GM12878 (cell line): ENCODE measurements around the gene HOOK1. TPM values are rescaled to one million over a fixed set of nuclear protein-coding genes. Genes with fewer than 3 reads are reported as not detected.
"Not testable (repeated sequence)": the region's sequence is repeated elsewhere in the genome, so short reads cannot be mapped to it uniquely, and the experiment has no call there.

Source experiments
- ATAC-seq: fragments of 200-7000 bp; cut with Tn5 transposase; 3 replicates; pipeline ENCODE4 v1.9.1; 2020; ENCODE audit warnings: mild to moderate bottlenecking, moderate library complexity
- BruUV-seq: library from RNA; stranded (reverse); fragments of 400-500 nt; replicated peaks from 2 replicates; lab custom pipeline; 2021; lab: Mats Ljungman, UMichigan
- CTCF ChIA-PET: fragments of 300-600 bp; sonication (Branson Sonifier 250); formaldehyde crosslinking; extraction: SDS; loops from one replicate; lab custom pipeline; 2021; ENCODE audit warnings: inconsistent platforms; lab: Yijun Ruan, JAX
- POLR2A ChIA-PET: fragments of 350-600 bp; formaldehyde crosslinking; extraction: SDS; loops from one replicate; lab custom pipeline; 2021; ENCODE audit warnings: inconsistent platforms; lab: Charles Lee
- RAD21 ChIA-PET: fragments of 300-600 bp; sonication (Branson Sonifier 250); formaldehyde crosslinking; loops from one replicate; lab custom pipeline; 2023; ENCODE audit warnings: antibody characterized with exemption; ENCODE audit not compliant: unreplicated experiment; lab: Charles Lee
- SMC1A ChIA-PET: fragments of 300-600 bp; sonication (Branson Sonifier 250); formaldehyde crosslinking; loops from one replicate; lab custom pipeline; 2023; ENCODE audit not compliant: unreplicated experiment, uncharacterized antibody; lab: Charles Lee
- DNase-seq: peaks from one replicate; pipeline ENCODE4 v3.0.0-alpha.2; 2011; ENCODE audit warnings: low read depth, low spot score
- FAIRE-seq: peaks from 3 replicates; lab custom pipeline; 2011; peaks lifted over from hg19 to GRCh38; lab: Jason Lieb, UNC
- H2AFZ ChIP-seq: 2 replicates; pipeline ENCODE4 v1.6.0; 2011; ENCODE audit warnings: low read depth, low read length, control low read depth; ENCODE audit not compliant: control insufficient read depth
- H3K27ac ChIP-seq: 2 replicates; pipeline ENCODE4 v1.5.1; 2011; ENCODE audit warnings: control low read depth; ENCODE audit not compliant: control insufficient read depth, insufficient read depth
- H3K27me3 ChIP-seq, 2 experiments: replicated peaks in 1 of 2; 2 replicates each; pipeline versions ENCODE4 v1.6.0 to v1.6.1; 2011; ENCODE audit warnings: low read length in 1 of 2; ENCODE audit not compliant: control insufficient read depth in 2 of 2, insufficient read depth in 2 of 2
- H3K36me3 ChIP-seq, 2 experiments: 2 replicates each; pipeline ENCODE4 v1.5.1; 2011; ENCODE audit warnings: low read length in 1 of 2; ENCODE audit not compliant: control insufficient read depth in 2 of 2, insufficient read depth in 2 of 2
- H3K4me1 ChIP-seq: 2 replicates; pipeline ENCODE4 v1.6.1; 2011; ENCODE audit warnings: mild to moderate bottlenecking, low read length, moderate library complexity, mixed read lengths; ENCODE audit not compliant: control insufficient read depth, insufficient read depth
- H3K4me2 ChIP-seq: 2 replicates; pipeline ENCODE4 v1.6.0; 2011; ENCODE audit warnings: control low read depth; ENCODE audit not compliant: control insufficient read depth, insufficient read depth
- H3K4me3 ChIP-seq: fragments of 200-600 bp; sonication (generic); 2 replicates; pipeline ENCODE4 v1.5.1; 2016
- H3K79me2 ChIP-seq: 2 replicates; pipeline ENCODE4 v1.6.0; 2011; ENCODE audit warnings: low read length; ENCODE audit not compliant: control insufficient read depth, insufficient read depth
- H3K9ac ChIP-seq: 2 replicates; pipeline ENCODE4 v1.8.0; 2011; ENCODE audit warnings: low read length, control low read depth, mixed read lengths; ENCODE audit not compliant: control insufficient read depth, insufficient read depth
- H3K9me3 ChIP-seq: replicated peaks from 3 replicates; pipeline ENCODE4 v1.5.1; 2011; ENCODE audit warnings: mild to moderate bottlenecking, low read length; ENCODE audit not compliant: control insufficient read depth, insufficient read depth
- H4K20me1 ChIP-seq: 2 replicates; pipeline ENCODE4 v1.6.0; 2011; ENCODE audit not compliant: control insufficient read depth, insufficient read depth
- CHD4 ChIP-seq: fragments of 200-600 bp; sonication (generic); IDR thresholded peaks from 2 replicates; pipeline ENCODE4 v1.6.1; 2016; ENCODE audit warnings: mild to moderate bottlenecking
- EGR1 ChIP-seq, 2 experiments: IDR thresholded peaks; 1 replicate in 1 of 2; 2 replicates in 1 of 2; pipeline ENCODE4 v1.6.1; 2011 to 2012; ENCODE audit warnings: low read depth in 2 of 2, low read length in 2 of 2, borderline replicate concordance in 1 of 2, mild to moderate bottlenecking in 1 of 2, moderate library complexity in 1 of 2
- MTA2 ChIP-seq: fragments of 450-650 bp; IDR thresholded peaks from 2 replicates; pipeline ENCODE4 v1.6.1; 2016; ENCODE audit warnings: low read depth, mild to moderate bottlenecking, moderate library complexity
- RELA ChIP-seq: fragments of 450-650 bp; IDR thresholded peaks from 2 replicates; pipeline ENCODE4 v1.8.0; 2014; ENCODE audit warnings: borderline replicate concordance; ENCODE audit not compliant: partially characterized antibody
- WRNIP1 ChIP-seq: IDR thresholded peaks from 2 replicates; pipeline ENCODE4 v1.6.1; 2011; ENCODE audit warnings: low read depth, low read length, improper control_type of control experiment, borderline replicate concordance
- WGBS: methylation state at CpG from one replicate; pipeline ENCODE4 v1.1.6; 2016; ENCODE audit warnings: low lambda C conversion rate; ENCODE audit not compliant: insufficient replicate concordance, insufficient coverage; ENCODE audit errors: missing lambda C conversion rate; 5-methylcytosine and 5-hydroxymethylcytosine counted together
- in situ Hi-C: fragments of 300-500 bp; cut with MboI; formaldehyde crosslinking; loops from 9 replicates; pipeline ENCODE4 v1.14.3; 2018; ENCODE audit warnings: mixed read lengths
- intact Hi-C: fragments of 100-400 bp; cut with micrococcal nuclease; formaldehyde crosslinking; loops from one replicate; pipeline ENCODE4 v1.14.2; 2022; ENCODE audit not compliant: unreplicated experiment
- polyA plus RNA-seq, 11 experiments: library from polyadenylated mRNA; depleted of rRNA in 4 of 11; unstranded in 6 of 11; stranded (reverse) in 5 of 11; fragments of >200 nt; fragmentation: Nextera tagmentation in 4 of 11; fragmentation: Illumina TruSeq in 1 of 11; extraction: Ambion mirVana in 4 of 11; extraction: Trizol in 1 of 11; gene quantifications; 1 replicate in 1 of 11; 2 replicates in 10 of 11; pipeline versions ENCODE4 v1.2.1 to v1.2.3, GENCODE V29; 2011 to 2016; ENCODE audit warnings: inconsistent platforms in 2 of 11, missing spikeins in 2 of 11, low read depth in 1 of 11
- total RNA-seq, 4 experiments: library from RNA; depleted of rRNA in 3 of 4; stranded (reverse); fragments of >200 nt in 3 of 4; fragmentation: Illumina TruSeq in 1 of 4; extraction: Trizol in 1 of 4; gene quantifications; 2 replicates each; pipeline versions ENCODE4 v1.2.1 to v1.2.3, GENCODE V29; 2013 to 2021
- TF ChIP-seq, protein P1 (sequence below): IDR thresholded peaks from 2 replicates; pipeline ENCODE4 v1.6.1; 2011; ENCODE audit warnings: mild to moderate bottlenecking, low read depth, low read length, moderate library complexity; ENCODE audit not compliant: insufficient replicate concordance

Gene HOOK1
- total and polyA plus RNA-seq, 10 of the 15 experiments (the other 5 are each of a cell fraction or from before 2014, with no cell fraction given) = 1.4 to 15.4 (median 3.7) TPM

DNA sequence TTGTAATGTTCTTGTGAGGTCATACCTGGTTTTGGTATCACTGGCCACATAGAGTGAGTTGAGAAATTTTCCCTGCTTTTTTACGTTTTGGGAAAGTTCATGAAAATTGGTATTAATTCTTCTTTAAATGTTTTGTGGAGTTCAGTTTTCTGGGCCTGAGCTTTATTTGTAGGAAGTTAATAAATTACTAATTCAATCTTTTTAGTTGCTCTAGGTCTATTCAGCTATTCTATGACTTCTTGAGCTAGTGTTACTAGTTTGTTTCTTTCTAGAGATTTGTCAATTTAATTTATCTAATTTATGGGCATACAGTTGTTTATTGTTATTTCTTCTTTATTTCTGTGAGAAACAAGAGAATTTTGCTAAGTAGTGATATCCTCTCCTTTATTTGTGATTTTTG, 37.4 kb downstream of the HOOK1 start:
- no peak for ATAC-seq
- no peak for TF ChIP-seq RELA
- TF ChIP-seq CHD4 = no peak
- TF ChIP-seq, protein P1, sequence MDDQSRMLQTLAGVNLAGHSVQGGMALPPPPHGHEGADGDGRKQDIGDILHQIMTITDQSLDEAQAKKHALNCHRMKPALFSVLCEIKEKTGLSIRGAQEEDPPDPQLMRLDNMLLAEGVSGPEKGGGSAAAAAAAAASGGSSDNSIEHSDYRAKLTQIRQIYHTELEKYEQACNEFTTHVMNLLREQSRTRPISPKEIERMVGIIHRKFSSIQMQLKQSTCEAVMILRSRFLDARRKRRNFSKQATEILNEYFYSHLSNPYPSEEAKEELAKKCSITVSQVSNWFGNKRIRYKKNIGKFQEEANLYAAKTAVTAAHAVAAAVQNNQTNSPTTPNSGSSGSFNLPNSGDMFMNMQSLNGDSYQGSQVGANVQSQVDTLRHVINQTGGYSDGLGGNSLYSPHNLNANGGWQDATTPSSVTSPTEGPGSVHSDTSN = no peak
- TF ChIP-seq EGR1 (IDR thresholded peaks at IDR 0.05; ENCODE audit: borderline replicate concordance in 1 of 2, low read depth in 2 of 2, low read length in 2 of 2) = no peak
- no peak for TF ChIP-seq MTA2
- no peak for TF ChIP-seq WRNIP1
- Histone ChIP-seq H3K4me2 (no peak overlapping the region), H2AFZ (no peak overlapping the region), H3K79me2 (no peaks in the 10 kb centered on the region), H4K20me1 (no peaks in the 10 kb centered on the region), H3K27ac (no peak overlapping the region), H3K9ac (no peak overlapping the region), H3K4me1 (no peaks in the 10 kb centered on the region), H3K9me3 (no peaks in the 10 kb centered on the region; the same call in 2 of the 3 replicates), H3K36me3 (no peaks in the 10 kb centered on the region), H3K27me3 (no peaks in the 10 kb centered on the region), H3K4me3 (no peak overlapping the region)
- ChIA-PET POLR2A (no interaction called here), CTCF (interaction anchor here (1.0 kb wide), 1 partner anchor 16 kb away, joined by 3 read pairs; no protein-coding TSS in a partner anchor), SMC1A (interaction anchor here (0.7 kb wide), 1 partner anchor 10 kb away, joined by 3 read pairs; no protein-coding TSS in a partner anchor), RAD21 (no interaction called here)
- intact Hi-C loops (no loop called here), in situ Hi-C loops (no loop called here)
- WGBS = 31% methylated on average over 1 of the region's 1 CpG
- DNase-seq = no peak
- FAIRE-seq = no peak
- BruUV-seq = no TSS peak

DNA sequence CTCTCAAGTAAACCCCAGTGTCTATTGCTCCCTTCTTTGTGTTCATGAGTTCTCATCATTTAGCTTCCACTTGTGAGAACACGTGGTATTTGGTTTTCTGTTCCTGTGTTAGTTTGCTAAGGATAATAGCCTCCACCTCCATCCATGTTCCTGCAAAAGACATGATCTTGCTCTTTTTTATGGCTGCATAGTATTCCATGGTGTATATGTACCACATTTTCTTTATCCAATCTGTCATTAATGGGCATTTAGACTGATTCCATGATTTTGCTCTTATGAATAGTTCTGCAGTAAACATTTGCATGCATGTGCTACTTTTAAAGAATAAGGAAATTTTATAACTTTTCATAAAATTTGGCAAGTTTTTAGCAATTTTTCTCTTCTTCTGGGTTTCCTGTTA, 40.5 kb downstream of the HOOK1 start:
- H3K9me3 ChIP-seq, DNase-seq, FAIRE-seq, H3K9ac ChIP-seq, H3K4me1 ChIP-seq, in situ Hi-C loops, intact Hi-C loops, H3K36me3 ChIP-seq, ATAC-seq, H3K27ac ChIP-seq, H3K4me3 ChIP-seq, H3K79me2 ChIP-seq, POLR2A ChIA-PET, H4K20me1 ChIP-seq, SMC1A ChIA-PET, H3K4me2 ChIP-seq, RAD21 ChIA-PET, CTCF ChIA-PET, BruUV-seq, H2AFZ ChIP-seq, H3K27me3 ChIP-seq: not testable (repeated sequence)
- 28% methylated on average over 1 of the region's 1 CpG for WGBS
